NCI-H146 treated with DMSO at 0.1 percent for 48 hours (cell line): ENCODE data around the gene CSNK1G2.

ENCODE experiments used
- DNase-seq: peaks from one replicate; lab custom pipeline; 2025; ENCODE audit not compliant: unreplicated experiment; lab: John Stamatoyannopoulos, UW

The CSNK1G2 gene

DNA sequence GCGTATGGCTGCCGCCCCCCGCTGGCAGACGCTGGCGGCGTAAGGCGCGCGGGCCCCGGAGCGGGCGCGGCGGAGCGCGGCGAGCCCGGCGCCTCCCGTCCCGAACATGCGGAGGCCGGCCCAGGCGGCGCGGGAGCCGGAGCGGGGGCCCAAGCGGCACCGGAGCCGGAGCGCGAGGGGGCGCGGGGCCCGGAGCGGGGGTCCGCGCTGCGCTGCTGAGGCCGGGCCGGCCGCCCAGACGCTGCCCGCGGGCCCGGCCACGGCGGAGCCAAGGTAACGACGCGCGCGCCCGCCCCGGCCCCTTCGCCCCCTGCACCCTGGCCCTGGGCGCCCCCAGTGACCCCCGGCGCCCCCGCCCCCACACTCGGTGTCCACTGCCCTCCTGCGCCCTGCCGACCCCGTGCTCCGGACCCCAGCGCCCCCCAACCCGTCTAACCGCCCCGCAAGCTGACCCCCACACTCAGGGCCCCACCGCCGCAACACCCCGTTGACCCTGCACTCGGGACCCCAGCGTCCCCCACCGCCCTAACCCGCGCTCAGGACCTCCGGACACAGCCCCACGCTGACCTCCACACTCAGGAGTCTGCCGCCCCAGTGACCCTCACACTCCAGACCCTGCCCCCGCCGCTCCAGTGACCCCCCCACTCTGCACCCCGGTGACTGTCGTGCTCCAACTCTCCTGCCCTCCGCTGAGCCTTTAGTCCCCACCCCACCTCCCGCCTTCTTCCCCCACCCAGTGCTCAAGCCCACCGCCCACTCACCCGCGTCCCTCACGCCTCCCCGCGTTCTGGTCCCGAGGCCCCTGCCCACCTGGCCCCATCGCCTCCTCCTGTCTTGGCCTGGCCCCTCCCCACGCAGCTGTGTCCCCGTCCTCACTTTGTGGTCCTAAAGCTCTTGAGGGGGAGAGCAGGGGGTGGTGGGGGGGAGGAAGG lies at the start of gene CSNK1G2:
CSNK1G2 (plus strand) TSS at position 27 of the 932 bp plus-strand sequence. CDS start 28,601 bp downstream, outside the sequence.
- DNase-seq = no peak

DNA sequence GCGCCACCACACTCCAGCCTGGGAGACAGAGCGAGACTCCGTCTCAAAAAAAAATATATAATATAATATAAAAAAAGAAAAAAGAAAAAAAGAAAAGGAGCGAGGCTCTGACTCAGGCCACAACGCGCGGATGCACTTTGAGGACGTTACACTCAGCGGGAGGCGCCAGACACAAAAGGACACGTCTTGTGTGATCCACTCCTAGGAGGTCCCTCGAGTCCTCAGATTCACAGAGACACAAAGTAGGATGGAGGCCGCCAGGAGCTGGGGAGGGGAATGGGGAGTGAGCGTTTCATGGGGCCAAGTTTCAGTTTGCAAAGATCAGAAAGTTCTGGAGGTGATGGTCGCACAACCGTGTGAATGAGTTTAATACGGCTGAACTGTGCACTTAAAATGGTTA lies 47.2 kb upstream of the CSNK1G2 start:
- DNase-seq = no peak

- no peak for DNase-seq
Measured at GRCh38 chr19:1896508-1896907, 44.5 kb upstream of the CSNK1G2 start.

GRCh38 chr19:1901940-1902404 lies 39.0 kb upstream of the CSNK1G2 start:
- no peak for DNase-seq

DNA sequence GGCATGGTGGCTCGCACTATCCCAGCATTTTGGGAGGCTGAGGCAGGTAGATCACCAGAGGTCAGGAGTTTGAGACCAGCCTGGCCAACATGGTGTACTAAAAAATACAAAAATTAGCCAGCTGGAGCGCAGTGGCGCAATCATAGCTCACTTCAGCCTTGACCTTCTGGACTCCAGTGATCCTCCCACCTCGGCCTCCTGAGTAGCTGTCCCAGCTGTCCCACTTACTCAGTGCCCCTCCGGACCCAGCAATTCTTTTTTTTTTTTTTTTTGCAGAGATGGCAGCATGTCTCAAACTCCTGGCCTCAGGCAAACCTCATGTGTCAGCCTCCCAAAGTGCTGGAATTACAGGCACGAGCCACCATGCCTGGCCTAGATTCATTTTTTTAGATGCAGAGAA lies 38.0 kb upstream of the CSNK1G2 start:
- DNase-seq = no peak

- no peak for DNase-seq
Measured at GRCh38 chr19:1904860-1905109, 36.2 kb upstream of the CSNK1G2 start.

DNA sequence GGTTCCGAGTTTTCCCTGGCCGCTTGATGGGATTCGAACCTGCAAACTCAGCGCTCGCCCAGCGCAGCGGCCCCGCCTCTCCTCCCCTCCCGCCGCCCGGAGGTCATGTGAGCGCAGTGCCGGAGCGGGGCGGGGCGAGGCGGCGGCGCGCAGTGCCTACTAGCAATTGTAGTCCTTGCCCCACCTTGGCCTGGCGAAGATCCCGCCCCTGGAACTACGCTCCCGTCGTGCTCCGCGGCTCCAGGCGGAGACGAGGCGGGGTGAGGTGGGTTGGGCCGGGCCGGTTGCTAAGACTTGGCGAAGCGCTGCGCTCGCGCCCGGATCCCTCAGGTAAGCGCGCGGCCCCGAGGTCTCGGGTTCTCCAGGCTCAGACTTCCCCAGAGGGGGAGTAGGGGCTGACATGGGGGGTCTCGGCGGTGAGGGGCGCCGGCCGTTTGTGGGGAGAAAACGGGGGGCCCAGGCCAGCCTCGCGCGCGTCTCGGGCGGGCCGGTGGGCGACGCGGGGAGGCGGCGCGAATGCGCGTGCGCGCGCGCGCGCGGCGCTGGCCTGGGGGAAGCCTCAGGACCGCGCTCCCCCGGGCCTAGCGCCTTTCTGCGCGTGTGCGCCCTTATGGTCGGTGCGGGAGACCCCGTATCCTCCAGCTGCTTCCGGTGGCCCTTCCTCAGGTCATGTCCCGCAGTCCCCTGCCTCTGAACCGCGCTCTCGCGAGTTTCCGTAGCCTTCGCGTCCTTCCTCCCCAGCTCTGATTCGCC lies 35.7 kb upstream of the CSNK1G2 start, which contains the start of the genes ADAT3 and SCAMP4:
ADAT3 (plus strand) TSS at position 290 of the 753 bp plus-strand sequence. CDS start 6,649 bp downstream, outside the sequence.
SCAMP4 (plus strand) TSS at position 290 of the 753 bp plus-strand sequence. CDS start 9,621 bp downstream, outside the sequence.
- DNase-seq = peak; percentile 82

DNA sequence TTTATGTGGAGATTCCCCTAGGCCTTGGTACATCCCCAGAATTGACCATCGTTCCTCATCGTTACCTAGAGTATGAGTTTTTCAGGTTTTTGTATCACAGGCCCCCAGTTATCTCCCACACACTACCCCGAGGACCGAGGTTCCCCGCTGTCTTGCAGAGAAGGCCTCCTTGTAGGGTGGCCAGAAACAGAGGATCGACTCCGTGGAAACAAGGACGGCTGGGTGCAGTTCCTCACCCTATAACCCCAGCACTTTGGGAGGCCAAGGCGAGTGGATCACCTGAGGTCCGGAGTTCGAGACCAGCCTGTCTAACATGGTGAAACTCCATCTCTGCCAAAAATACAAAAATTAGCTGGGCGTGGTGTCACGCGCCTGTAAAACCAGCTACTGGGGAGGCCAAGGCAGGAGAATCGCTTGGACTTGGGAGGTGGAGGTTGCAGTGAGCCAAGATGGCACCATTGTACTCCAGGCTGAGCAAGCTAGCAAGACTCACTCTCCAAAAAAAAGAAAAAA lies 35.1 kb upstream of the CSNK1G2 start:
- no peak for DNase-seq

GRCh38 chr19:1906985-1907562 lies 33.9 kb upstream of the CSNK1G2 start:
- DNase-seq = no peak

DNA sequence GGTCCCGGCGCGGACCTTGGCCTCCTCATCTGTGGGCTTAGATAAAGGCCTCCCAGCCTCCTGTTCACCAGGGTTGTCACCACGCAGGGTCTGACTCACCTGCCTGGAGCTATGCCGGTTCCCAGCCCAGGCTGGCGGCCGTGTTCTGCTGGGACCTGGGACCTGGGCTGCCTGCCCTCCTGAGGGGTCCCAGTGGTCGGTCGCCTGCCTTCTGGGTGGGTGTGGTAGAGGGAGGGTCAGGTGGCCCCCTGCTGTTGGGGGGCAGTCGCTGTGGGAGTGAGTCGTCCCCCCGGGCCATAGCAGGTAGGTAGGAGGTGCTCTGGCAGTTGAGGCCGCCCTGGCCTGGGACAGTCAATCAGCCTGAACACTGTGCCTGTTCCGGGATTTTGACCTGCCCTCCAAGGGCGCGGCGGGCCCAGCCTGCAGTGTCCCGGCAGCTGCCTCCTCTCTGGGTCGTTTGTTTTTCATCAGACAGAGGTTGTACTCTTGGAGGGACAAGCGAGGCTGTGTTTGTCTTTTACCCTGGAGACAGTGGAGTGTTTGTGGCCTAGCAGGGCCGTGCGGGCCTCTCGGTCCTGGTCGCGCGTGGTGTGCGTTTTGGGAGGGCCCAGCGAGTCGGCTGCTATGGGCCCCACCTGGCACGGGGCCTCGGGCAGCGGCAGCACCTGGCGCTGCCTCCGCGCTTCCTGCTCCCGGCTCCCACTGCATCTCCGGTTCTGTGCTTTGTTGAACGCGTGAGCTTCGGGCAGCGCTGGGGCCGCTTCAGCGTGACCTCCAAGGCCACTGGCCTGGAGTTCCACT lies 33.2 kb upstream of the CSNK1G2 start:
- DNase-seq = no peak

GRCh38 chr19:1908364-1908678 lies 32.7 kb upstream of the CSNK1G2 start:
- no peak for DNase-seq

DNA sequence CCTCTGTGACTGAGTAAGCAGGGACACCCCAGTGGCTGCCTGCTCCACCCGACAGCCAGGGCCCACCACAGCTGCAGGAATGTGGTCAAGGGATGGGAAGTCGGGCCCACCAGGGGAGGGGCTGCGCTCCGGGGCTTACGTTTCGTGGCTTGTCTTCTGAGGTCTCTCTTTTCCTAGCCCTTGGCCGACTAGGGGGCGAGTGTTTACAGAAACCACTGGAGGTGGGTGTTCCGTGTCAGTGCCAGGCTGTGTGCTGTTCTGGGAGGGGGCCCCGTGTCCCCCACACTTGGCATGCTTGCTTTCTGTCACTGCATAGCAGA lies 31.3 kb upstream of the CSNK1G2 start:
- no peak for DNase-seq

DNA sequence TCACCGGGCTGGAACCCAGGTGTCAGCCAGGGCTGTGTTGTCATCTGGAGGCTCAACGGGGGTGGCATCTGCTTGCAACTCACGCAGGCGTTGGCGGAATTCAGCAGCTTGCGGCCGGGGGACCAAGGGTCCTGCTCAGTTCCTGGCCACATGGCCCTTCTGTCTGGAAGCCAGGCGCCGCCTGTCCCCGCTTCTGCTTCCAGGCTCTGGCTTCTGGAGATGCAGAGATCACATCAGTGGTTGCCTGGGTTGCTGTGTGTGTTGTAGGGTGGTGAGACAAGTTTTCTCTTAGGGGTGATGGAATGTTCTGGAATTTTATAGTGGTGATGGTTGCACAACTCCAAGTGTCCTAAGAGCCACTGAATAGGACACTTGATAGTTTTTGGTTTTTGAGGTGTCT lies 30.8 kb upstream of the CSNK1G2 start:
- DNase-seq = no peak

DNA sequence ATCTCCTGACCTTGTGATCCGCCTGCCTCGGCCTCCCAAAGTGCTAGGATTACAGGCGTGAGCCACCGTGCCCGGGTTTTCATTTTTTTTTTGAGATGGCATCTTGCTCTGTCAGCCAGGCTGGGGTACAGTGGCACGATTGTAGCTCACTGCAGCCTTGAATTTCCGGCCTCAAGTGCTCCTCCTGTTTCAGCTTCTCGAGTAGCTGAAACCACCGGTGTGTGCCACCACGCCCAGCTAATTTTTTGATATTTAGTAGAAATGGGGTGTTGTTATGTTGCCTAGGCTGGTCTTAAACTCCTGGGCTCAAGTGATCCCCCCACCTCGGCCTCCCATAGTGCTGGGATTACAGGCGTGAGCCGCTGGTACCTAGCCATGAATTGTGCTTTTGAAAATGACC lies 29.9 kb upstream of the CSNK1G2 start:
- DNase-seq = no peak

- DNase-seq = no peak
Measured at GRCh38 chr19:1911995-1912394, 29.0 kb upstream of the CSNK1G2 start.

DNA sequence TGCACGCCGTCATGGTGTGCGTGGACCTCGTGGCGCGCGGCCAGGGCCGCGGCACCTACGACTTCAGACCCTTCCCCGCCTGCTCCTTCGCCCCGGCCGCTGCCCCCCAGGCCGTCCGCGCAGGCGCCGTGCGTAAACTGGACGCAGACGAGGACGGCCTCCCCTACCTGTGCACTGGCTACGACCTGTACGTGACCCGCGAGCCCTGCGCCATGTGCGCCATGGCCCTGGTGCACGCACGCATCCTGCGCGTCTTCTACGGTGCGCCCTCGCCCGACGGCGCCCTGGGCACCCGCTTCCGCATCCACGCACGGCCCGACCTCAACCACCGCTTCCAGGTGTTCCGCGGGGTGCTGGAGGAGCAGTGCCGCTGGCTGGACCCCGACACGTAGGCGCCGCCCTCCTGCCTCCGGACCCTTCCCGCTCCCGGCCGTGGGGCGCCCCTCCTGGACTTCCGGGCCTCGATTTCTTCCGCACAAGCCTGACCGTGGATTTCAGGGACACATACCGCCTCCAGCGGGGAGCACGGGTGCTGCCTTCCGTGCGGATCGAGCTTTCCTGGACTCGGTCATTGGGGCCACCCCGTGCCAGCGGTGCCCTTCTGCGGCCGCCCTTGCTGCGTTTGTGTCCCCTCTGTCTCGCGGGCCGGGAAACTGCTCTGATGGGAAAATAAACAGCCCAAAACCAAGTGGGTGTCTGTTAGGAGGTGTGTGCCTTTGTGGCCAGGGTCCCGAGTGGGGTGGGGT lies 28.0 kb upstream of the CSNK1G2 start:
- no peak for DNase-seq

DNA sequence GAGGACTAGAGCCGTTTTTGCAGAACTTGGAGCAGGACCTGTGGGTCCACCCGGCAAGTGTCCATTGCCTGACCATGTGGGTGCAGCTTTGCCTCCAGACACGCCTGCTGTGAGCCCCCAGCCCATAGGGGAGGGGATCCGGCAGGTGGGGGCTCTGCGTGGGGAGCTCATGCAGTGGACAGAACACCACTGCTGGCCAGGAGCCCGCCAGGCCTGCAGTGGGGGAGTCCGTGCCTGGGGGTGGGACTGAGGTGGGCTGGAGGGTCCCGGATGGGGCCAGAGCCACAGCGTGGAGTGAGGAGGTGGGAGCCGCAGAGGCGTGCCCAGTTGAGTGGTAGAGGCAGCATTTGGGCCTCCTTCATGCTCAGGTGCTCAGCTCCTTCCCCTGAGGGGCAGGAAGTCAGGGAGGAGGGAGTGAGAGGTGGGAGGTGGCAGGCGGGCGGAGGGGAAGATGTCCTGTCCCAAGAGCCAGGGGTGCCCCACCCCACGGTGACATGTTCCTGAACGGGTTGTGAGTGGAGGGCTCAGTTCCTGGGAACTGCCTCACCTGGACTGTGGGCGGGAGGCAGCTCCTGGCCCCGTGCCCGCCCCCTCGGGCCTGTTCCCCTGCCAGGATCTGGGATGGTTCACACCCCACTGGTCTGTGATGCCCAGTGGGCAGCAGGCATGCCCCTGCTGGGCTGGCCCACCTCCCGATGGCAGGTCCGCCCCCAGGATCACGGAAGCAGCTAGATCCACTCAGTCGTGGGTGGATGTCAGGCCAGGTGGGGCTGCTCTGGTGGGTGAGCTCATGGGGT lies 27.0 kb upstream of the CSNK1G2 start:
- no peak for DNase-seq

GRCh38 chr19:1914826-1915341 lies 26.1 kb upstream of the CSNK1G2 start:
- no peak for DNase-seq

- no peak for DNase-seq
Measured at GRCh38 chr19:1917146-1917545, 23.8 kb upstream of the CSNK1G2 start.
